Right kidney (tissue), 1 donor: ENCODE results near the gene CDK12.
"Not testable (repeated sequence)": the region's sequence is repeated elsewhere in the genome, so short reads cannot be mapped to it uniquely, and the experiment has no call there.

Experiments
- DNase-seq: peaks from one replicate; pipeline ENCODE4 v3.0.0-alpha.2; 2016

The CDK12 gene

DNA sequence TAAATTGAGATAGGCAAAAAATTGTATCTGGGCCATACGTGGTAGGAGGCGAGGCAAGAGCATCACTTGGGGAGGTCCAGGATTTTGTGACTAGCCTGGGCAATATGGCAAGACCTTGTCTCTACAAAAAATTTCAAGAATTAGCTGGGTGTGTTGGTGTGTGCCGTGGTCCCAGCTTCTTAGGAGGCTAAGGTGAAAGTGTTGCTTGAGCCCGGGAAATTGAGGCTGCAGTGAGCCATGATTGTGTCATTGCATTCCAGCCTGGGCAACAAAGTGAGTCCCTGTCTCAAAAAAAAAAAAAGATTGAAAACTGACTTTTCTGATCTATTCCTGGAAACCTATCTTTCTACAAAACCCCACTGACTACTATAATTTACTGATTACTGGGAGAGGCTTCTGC is 26.7 kb downstream of the CDK12 start:
- no peak for DNase-seq

DNA sequence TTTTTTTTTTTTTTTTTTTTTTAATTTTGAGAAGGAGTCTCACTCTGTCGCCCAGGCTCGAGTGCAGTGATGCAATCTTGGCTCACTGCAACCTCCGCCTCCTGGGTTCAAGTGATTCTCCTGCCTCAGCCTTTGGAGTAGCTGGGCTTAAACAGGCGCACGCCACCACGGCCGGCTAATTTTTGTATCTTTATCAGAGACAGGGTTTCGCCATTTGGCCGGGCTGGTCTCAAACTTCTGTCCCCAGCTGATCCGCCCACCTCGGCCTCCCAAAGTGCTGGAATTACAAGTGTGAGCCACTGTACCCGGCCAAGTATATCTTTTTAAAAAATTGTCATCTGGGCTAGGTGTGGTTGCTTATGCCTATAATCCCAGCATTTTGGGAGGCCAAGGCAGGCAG is 35.6 kb downstream of the CDK12 start:
- DNase-seq = not testable (repeated sequence)

GRCh38 chr17:39507511-39507910 is 46.2 kb downstream of the CDK12 start:
- no peak for DNase-seq

DNA sequence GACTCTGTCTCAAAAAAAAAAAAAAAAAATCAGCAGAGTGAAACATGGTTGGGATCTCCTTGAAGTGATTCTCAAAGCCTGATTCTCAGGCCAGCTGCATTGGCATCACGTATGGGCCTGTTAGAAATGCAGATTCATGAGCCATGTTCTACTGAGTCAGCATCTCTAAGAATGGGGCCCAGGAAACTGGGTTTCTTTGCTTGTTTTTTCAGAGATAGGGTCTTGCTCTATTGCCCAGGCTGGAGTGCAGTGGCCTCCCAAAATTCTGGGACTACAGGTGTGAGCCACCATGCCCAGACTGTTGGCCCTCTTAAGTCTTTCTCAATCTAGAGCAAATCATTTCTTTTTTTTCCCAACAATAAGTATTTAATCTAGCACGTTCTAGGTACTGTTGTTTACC is 47.7 kb downstream of the CDK12 start:
- DNase-seq = no peak

DNA sequence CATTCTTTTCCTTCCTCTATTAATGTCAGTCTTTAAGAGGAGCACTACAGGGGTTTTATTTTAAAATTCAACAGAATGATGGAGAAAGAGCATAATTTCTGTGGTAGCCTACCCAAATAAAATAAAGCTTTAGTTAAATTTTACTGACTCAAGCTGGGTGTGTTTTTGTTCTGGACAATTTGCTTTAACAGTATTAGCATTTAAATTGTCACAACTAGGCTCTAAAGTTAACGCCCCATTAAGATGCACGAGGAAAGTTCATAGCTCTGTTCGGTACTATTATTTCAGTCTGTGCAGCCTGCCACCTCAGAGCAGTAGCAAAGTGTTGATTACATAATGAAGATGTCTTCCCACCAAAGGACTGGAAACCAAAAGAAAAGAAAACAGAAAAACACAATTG is 52.0 kb downstream of the CDK12 start:
- no peak for DNase-seq

- DNase-seq = no peak
Observed at GRCh38 chr17:39513915-39514314, 52.6 kb downstream of the CDK12 start.

GRCh38 chr17:39517224-39517623 is 55.9 kb downstream of the CDK12 start:
- no peak for DNase-seq

DNA sequence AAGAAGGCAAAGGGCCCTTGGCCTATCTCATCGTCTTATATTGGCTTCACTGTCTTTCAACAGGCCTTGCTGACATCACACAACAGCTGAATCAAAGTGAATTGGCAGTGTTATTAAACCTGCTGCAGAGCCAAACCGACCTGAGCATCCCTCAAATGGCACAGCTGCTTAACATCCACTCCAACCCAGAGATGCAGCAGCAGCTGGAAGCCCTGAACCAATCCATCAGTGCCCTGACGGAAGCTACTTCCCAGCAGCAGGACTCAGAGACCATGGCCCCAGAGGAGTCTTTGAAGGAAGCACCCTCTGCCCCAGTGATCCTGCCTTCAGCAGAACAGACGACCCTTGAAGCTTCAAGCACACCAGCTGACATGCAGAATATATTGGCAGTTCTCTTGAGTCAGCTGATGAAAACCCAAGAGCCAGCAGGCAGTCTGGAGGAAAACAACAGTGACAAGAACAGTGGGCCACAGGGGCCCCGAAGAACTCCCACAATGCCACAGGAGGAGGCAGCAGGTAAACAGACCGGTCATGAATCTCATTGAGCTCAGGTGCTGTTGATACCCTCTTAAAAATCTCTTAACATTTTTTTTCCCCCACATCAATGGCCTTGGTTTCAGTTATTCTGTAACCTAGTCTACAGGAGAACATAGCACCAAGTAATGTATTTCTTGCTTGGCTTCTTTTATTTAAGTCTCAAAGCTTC is 64.7 kb downstream of the CDK12 start:
- DNase-seq = no peak

DNA sequence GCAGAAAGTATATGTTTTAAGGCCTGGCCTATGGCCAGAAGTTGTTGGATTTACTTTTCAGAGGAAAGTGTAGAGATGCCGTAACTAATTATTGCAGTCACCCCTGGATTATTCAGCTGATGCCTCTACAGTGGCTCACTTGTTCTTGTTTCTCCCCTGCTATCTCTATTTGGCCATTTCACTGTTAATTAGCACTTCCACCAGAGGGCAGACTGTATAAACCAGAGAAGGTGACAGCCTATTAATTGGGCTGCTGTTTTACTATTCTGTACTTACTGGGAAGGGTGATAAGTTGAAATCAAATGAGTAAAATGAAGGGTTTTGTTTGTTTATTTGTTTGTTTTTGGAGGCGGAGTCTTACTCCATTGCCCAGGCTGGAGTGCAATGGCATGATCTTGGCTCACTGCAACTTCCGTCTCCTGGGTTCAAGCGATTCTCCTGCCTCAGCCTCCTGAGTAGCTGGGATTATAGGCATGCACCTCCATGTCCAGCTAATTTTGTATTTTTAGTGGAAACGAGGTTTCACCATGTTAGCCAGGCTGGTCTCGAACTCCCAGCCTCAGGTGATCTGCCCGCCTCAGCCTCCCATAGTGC is 66.0 kb downstream of the CDK12 start:
- no peak for DNase-seq

GRCh38 chr17:39529455-39529854 is 68.2 kb downstream of the CDK12 start:
- no peak for DNase-seq

GRCh38 chr17:39530513-39530912 is 69.2 kb downstream of the CDK12 start:
- no peak for DNase-seq

GRCh38 chr17:39531252-39531651 is 70.0 kb downstream of the CDK12 start:
- DNase-seq = no peak

DNA sequence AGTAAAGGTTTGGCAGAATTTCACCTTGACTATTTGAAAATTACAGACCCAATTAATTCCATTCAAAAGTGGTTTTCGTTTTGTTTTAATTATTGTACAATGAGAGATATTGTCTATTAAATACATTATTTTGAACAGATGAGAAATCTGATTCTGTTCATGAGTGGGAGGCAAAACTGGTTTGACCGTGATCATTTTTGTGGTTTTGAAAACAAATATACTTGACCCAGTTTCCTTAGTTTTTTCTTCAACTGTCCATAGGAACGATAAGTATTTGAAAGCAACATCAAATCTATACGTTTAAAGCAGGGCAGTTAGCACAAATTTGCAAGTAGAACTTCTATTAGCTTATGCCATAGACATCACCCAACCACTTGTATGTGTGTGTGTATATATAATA is 72.6 kb downstream of the CDK12 start:
- no peak for DNase-seq

DNA sequence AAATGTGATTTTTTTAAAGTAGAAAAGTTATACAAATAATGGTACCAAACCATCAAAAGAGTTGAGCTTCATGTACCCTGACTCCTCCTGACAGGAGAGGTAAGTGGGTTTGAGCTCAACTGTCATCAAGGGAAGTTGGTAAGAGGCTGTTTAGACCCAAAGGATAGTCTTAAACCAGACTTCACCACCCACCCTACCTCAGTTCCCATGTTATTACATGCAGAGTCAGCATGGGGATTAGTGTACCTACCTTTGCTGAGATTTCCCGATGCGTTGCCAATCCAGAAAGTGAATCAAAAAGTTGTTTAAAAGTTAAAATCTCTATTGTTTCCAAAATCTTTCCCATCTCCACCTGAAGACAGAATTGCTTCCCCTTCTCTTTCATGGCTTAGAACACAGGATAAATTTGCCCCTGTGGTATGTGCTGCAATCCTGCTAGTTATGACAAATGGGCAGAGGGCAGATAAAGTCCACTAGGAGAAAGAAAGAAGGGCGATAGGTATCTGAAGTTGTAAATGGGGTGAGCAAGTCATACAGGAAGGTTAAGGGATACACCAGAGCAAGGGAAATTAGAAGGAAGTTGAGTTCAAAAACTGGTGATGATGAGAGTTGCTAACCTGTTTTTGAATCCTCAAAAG is 73.6 kb downstream of the CDK12 start:
- no peak for DNase-seq

DNA sequence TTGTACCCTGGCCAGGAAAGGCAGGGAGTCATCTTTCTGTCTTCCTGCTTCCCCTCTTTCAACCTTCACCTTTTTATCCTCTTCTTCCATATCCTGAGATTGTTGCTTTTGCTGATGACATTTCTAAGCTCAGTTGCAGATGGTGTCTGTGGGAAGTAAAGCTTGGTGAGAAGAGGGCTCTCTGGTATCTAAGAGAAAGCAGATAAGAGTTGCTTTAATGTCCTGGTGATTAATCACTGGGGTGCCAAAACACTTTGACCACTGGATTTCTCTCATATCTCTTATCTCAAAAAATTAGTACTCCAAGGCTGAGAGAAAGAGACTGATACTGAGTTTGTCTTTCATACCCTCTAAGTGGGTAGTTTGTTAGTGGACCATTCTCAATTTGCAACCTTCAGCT is 75.2 kb downstream of the CDK12 start:
- DNase-seq = no peak

GRCh38 chr17:39537364-39537763 is 76.1 kb downstream of the CDK12 start:
- DNase-seq = not testable (repeated sequence)

- no peak for DNase-seq
Observed at GRCh38 chr17:39538866-39539265, 77.6 kb downstream of the CDK12 start.

- DNase-seq = no peak
Observed at GRCh38 chr17:39540611-39541010, 79.3 kb downstream of the CDK12 start.

- no peak for DNase-seq
Observed at GRCh38 chr17:39541652-39542051, 80.4 kb downstream of the CDK12 start.

- DNase-seq = no peak
Observed at GRCh38 chr17:39543176-39543575, 81.9 kb downstream of the CDK12 start.

DNA sequence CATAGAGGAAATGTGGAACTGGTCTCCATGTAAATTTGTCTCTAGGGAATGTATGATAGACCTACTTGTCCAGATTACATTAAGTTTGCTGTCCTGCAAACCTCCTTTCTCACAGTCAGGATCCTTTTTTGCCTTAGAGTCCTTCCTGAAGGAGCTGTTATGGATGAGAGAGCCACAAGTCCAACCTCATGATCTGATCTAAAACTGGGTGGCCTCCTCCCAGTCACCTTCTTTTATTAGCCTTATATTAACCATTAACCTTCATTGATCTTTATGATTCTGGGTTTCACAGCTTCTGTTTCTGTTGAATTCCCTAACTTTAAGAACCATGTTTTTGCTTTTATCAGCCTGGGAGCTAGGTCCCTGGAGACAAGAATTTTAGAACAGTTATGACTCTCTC is 82.4 kb downstream of the CDK12 start:
- DNase-seq = no peak

GRCh38 chr17:39544361-39544760 is 83.1 kb downstream of the CDK12 start:
- not testable (repeated sequence) for DNase-seq

- DNase-seq = peak; percentile 57
Observed at GRCh38 chr17:39547713-39548478, 86.6 kb downstream of the CDK12 start.
